Vagina (tissue), 2 donors: ENCODE data around the gene MAML3. TPM values are rescaled to one million over a fixed set of nuclear protein-coding genes. Genes with fewer than 3 reads are reported as not detected.

Experiments
- DNase-seq, 2 donors: peaks; one replicate each; pipeline ENCODE4 v3.0.0-alpha.2; 2017; ENCODE audit errors: extremely low spot score in 2 of 2
- H3K27ac ChIP-seq: fragments of 200-600 bp; sonication (generic); one replicate; pipeline ENCODE4 v1.5.1; 2019
- H3K27me3 ChIP-seq: fragments of 200-600 bp; sonication (generic); one replicate; pipeline ENCODE4 v1.5.1; 2019
- H3K36me3 ChIP-seq, 2 donors: fragments of 200-600 bp; sonication (generic); one replicate each; pipeline ENCODE4 v1.5.1; 2017 to 2019
- H3K4me1 ChIP-seq: fragments of 200-600 bp; sonication (generic); one replicate; pipeline ENCODE4 v1.5.1; 2019
- H3K4me3 ChIP-seq, 2 donors: fragments of 200-600 bp; sonication (generic); 1 replicate in 1 of 2; 2 replicates in 1 of 2; pipeline ENCODE4 v1.5.1; 2016 to 2019
- H3K9me3 ChIP-seq: fragments of 200-600 bp; sonication (generic); one replicate; pipeline ENCODE4 v1.5.1; 2019
- POLR2A ChIP-seq, 2 donors: fragments of 450-650 bp; IDR thresholded peaks; one replicate each; pipeline ENCODE4 v1.6.1; 2017; ENCODE audit warnings: antibody characterized with exemption in 2 of 2, mild to moderate bottlenecking in 2 of 2, moderate library complexity in 2 of 2
- POLR2AphosphoS5 ChIP-seq, 2 donors: sonication (generic); formaldehyde crosslinking; IDR thresholded peaks; one replicate each; pipeline ENCODE4 v1.9.0; 2017; ENCODE audit warnings: antibody characterized with exemption in 2 of 2, mild to moderate bottlenecking in 2 of 2, low read depth in 1 of 2; ENCODE audit not compliant: insufficient read depth in 1 of 2
- intact Hi-C: fragments of 100-400 bp; cut with DNase I; formaldehyde crosslinking; loops from one replicate; pipeline ENCODE4 v1.15.1; 2023
- total RNA-seq: library from RNA; depleted of rRNA; stranded (reverse); fragments of >200 nt; gene quantifications from one replicate; pipeline ENCODE4 v1.2.3, GENCODE V29; 2016
- TF ChIP-seq, protein P1 (sequence below), 3 experiments: fragments of 450-650 bp in 2 of 3; fragments of 200-600 bp in 1 of 3; sonication (generic) in 1 of 3; IDR thresholded peaks; one replicate each; pipeline ENCODE4 v1.5.1; 2017 to 2019; ENCODE audit warnings: antibody characterized with exemption in 3 of 3, mild to moderate bottlenecking in 2 of 3, moderate library complexity in 2 of 3

Gene MAML3
- total RNA-seq, 1 donor from 2014 or later, result 16.2 TPM

DNA sequence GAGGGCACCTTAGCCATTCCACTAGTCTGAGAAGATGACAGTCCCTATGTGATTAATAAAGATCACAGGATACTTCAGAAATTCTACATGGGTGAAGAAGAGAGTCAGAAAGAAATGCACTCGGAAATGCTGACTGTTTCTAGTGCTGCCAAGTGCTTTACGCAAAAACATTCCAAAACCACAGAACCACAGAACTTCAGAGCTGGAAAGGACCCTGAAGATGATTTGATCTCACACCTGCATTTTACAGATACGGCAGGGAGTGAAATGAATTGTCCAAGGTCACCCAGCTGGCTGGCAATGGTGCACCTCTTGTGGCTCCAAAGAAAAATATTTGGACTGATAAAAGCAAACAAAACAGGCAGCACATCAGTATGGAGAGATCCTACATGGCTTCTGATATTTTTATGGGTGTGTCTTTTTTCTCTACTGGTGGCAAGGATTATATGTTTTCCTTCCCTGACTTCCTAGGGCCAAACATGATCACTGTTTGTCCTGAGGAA, 115.9 kb downstream of the MAML3 start:
- H3K4me3 ChIP-seq, result no peak overlapping the region
- no peaks in the 10 kb centered on the region for H3K4me1 ChIP-seq
- TF ChIP-seq, protein P1, sequence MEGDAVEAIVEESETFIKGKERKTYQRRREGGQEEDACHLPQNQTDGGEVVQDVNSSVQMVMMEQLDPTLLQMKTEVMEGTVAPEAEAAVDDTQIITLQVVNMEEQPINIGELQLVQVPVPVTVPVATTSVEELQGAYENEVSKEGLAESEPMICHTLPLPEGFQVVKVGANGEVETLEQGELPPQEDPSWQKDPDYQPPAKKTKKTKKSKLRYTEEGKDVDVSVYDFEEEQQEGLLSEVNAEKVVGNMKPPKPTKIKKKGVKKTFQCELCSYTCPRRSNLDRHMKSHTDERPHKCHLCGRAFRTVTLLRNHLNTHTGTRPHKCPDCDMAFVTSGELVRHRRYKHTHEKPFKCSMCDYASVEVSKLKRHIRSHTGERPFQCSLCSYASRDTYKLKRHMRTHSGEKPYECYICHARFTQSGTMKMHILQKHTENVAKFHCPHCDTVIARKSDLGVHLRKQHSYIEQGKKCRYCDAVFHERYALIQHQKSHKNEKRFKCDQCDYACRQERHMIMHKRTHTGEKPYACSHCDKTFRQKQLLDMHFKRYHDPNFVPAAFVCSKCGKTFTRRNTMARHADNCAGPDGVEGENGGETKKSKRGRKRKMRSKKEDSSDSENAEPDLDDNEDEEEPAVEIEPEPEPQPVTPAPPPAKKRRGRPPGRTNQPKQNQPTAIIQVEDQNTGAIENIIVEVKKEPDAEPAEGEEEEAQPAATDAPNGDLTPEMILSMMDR (IDR thresholded peaks at IDR 0.05), result no peak
- TF ChIP-seq POLR2A (IDR thresholded peaks at IDR 0.05) (no peak), POLR2AphosphoS5 (IDR thresholded peaks at IDR 0.05; ENCODE audit: insufficient read depth in 1 of 2, low read depth in 1 of 2) (no peak)
- H3K27ac ChIP-seq, result no peak overlapping the region
- no peaks in the 10 kb centered on the region for H3K9me3 ChIP-seq
- intact Hi-C loops, result no loop called here
- no peaks in the 10 kb centered on the region for H3K27me3 ChIP-seq
- no peak for DNase-seq
- H3K36me3 ChIP-seq, result no peaks in the 10 kb centered on the region

DNA sequence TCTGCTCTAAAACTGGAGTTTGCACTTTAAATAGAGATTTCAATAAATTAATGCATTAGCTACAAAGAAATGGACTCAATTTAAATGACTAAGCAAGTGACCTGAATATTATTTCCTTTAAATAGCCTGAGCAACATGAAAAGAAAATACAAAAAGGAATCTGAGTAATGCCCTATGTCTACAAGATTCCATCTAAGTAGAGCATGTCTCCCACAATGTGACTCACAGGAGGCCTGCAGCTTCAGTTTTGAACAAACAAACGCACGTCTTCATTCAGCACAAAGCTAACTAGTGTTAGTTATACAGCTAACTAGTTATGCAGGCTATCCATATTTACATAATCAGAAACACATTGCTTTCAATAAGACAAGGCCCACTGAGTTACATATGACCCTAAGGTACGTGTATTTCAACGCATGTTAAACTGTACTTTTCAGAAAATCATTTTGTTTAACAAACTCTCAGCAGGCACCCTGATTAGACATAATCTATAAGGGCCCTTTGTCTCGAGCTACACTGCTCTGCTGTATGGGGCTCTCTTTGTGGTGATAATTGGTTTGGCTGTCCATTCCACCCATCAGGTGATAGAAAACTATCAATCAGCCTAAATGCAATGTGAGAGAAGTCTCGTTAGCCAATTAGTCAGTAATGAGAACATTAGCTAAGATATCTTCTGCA, 116.5 kb downstream of the MAML3 start:
- Histone ChIP-seq H3K27ac (no peak overlapping the region), H3K4me3 (no peak overlapping the region), H3K27me3 (no peaks in the 10 kb centered on the region), H3K36me3 (no peaks in the 10 kb centered on the region), H3K4me1 (no peaks in the 10 kb centered on the region), H3K9me3 (no peaks in the 10 kb centered on the region)
- no peak for DNase-seq
- intact Hi-C loops, result no loop called here
- TF ChIP-seq POLR2AphosphoS5 (IDR thresholded peaks at IDR 0.05; ENCODE audit: insufficient read depth in 1 of 2, low read depth in 1 of 2), result no peak
- no peak for TF ChIP-seq POLR2A (IDR thresholded peaks at IDR 0.05)
- TF ChIP-seq, protein P1 (IDR thresholded peaks at IDR 0.05), result no peak

DNA sequence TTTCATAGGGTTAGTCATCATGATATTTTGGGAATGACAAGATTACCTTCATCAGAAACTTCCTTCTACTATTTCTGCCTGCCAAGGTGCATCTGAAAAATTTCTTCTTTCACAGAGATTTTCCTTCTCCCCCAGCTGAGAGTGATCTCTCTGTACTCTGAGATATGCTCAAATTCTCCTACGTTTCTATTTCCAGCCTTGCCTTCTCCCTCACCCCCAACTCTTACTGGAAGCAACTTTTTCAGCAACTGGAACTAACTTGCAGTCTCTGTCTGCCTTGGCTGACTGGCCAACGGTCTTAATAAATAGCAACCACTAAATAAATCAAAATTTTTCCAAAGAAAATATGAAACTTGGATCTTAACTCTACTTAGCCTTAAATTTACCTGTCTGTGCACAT, 122.3 kb downstream of the MAML3 start:
- DNase-seq, result no peak
- Histone ChIP-seq H3K27ac (no peak overlapping the region), H3K4me1 (no peaks in the 10 kb centered on the region), H3K27me3 (no peaks in the 10 kb centered on the region), H3K4me3 (no peak overlapping the region), H3K9me3 (no peaks in the 10 kb centered on the region), H3K36me3 (no peaks in the 10 kb centered on the region)
- intact Hi-C loops, result no loop called here
- TF ChIP-seq, protein P1 (IDR thresholded peaks at IDR 0.05), result no peak
- TF ChIP-seq POLR2A (IDR thresholded peaks at IDR 0.05) (no peak), POLR2AphosphoS5 (IDR thresholded peaks at IDR 0.05; ENCODE audit: insufficient read depth in 1 of 2, low read depth in 1 of 2) (no peak)

DNA sequence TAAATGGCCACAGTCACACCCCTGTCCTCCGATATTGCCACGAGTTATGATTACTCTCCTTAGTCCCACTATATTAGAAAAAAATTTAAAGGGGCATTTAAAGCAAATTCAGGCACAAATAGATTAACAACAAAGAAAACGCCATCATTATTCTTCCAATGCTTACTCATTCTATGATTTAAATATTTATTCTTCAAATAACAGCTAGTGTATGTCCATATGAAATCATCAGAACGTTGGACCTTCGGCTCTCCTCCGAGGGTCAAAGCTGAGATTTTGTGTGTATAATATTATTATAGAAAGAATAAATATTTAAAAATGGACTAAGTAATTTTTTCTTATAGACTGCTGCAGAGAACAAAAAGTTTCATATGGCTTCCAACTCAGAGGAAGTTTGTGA, 122.9 kb downstream of the MAML3 start:
- intact Hi-C loops, result no loop called here
- H3K27me3 ChIP-seq, result no peaks in the 10 kb centered on the region
- no peaks in the 10 kb centered on the region for H3K36me3 ChIP-seq
- no peak overlapping the region for H3K4me3 ChIP-seq
- H3K27ac ChIP-seq, result no peak overlapping the region
- H3K4me1 ChIP-seq, result no peaks in the 10 kb centered on the region
- H3K9me3 ChIP-seq, result no peaks in the 10 kb centered on the region
- no peak for TF ChIP-seq POLR2A (IDR thresholded peaks at IDR 0.05)
- no peak for TF ChIP-seq POLR2AphosphoS5 (IDR thresholded peaks at IDR 0.05; ENCODE audit: insufficient read depth in 1 of 2, low read depth in 1 of 2)
- TF ChIP-seq, protein P1 (IDR thresholded peaks at IDR 0.05), result no peak
- DNase-seq, result no peak
